Measurements from ENCODE around the gene IGDCC3. TPM values are rescaled to one million over a fixed set of nuclear protein-coding genes. Genes with fewer than 3 reads are reported as not detected.
"Not testable (repeated sequence)": the region's sequence is repeated elsewhere in the genome, so short reads cannot be mapped to it uniquely, and the experiment has no call there.

Gene IGDCC3
- total RNA-seq, 2 experiments from 2014 or later, result not detected

DNA sequence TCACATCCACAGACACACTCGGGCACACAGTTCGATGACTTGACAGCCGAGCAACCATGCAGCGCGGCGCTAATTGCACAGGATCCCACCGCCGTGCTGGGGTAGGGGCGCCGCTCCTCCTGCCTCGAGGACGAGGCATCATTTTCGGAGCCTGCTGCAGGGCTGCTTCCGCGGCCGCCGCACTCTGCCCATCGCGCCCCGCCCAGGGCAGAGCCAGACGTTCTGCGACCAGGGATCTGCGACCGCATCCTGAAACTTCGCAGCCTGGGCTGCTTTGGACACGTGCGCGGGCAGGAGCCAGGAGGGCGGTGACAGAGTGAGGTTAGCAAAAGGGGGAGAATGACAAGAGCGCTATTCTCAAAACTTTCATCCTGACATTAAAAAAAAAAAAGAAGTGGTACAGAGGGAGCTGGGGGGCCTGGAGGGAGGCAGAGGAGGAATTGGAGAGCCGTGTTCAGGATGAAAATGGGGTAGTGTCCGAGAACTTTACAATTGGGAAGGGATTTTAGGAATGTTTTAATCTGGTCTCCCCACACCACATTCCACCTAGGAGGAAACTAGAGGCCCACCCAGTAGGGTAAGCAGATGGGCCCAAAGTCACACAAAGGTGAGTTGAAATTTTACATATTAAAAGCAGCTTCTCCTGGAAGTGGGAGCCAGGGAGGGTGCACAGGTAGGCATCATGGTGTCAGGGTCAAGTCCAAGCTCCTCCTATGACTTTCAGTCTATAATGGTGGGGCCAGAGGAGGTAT lies 15.9 kb downstream of the IGDCC3 start:
- ChIA-PET CTCF (interaction anchor here (2.4 kb wide), 1 partner anchor 23 kb away, joined by 6 read pairs; no protein-coding TSS in a partner anchor), POLR2A (interaction anchor here (0.7 kb wide), 1 partner anchor 29 kb away, joined by 7 read pairs; no protein-coding TSS in a partner anchor)

DNA sequence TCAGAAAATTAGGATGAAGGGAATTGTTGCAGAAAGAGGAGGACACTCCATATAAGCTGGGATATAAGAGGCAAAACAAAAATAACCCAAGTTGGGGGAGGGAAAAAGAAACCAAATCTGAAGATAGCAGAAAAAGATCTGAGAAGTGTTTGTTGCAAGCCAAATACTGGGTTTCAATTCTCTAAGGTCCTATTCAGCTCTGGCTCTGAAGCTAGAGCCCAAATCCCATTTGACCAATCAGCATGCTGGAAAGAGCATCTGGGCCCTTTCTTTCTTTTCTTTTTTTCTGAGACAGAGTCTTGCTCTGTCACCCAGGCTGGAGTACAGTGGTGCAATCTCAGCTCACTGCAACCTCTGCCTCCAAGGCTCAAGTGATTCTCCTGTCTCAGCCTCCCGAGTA lies 17.3 kb downstream of the IGDCC3 start:
- ChIA-PET POLR2A (no interaction called here), CTCF (no interaction called here)

DNA sequence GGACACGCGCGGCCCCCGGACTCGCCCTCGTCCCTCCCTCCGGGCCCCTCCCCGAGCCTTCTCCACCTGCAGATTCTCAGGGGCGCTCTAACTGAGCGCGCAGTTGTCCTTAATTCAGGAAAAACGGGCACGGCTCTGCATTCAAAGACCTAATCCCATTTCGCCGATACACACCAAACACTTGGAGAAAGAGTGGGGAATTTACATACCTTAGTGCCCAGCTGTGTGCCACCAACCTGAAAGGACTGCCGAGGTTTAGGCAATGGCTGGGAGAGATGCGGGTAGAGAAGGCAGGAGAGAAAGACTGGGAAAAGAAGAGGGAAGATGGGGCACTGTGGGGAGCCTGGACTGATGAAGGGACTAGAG lies 21.8 kb downstream of the IGDCC3 start:
- CTCF ChIA-PET, result no interaction called here
- POLR2A ChIA-PET, result no interaction called here

DNA sequence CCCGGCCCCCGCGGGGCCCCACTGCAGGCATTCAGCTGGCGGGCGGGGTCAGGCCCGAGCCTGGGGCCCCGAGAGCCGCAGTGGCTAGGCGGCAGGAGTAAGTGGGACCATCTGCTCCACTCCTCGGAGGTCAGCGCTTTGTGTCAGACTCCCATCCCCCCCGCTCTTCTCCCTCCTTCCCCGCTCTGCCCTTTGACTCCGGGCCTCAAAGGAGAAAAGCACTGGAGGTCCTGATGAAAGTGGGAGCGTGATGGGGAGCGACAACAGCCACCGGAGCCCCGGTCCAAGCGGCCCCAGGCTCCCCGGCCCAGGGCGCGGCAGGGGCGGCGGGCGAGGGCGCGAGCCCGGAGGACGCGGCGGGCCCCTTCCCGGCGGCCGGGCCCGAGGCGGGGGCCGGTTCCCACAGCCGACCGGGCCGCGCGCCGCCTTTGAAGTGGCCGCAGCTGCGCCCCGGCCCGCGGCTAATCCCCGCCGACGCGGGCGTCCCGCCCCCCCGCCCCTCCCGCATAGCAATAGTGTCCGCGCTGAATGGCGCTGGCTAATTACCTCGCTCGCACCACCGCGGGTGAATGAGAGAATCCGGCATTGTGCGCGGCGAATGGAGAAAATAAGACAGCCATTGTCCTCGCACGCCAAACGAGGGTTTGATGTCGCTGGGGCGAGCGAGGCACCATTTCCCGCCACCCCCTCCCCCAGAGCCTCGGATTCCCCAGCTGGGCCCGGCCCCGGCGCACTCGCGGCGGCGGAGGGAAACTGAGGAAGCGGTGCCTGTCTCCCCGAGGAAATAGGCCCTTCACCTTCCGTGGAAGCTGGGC lies 22.4 kb downstream of the IGDCC3 start:
- POLR2A ChIA-PET, result no interaction called here
- CTCF ChIA-PET, result no interaction called here

DNA sequence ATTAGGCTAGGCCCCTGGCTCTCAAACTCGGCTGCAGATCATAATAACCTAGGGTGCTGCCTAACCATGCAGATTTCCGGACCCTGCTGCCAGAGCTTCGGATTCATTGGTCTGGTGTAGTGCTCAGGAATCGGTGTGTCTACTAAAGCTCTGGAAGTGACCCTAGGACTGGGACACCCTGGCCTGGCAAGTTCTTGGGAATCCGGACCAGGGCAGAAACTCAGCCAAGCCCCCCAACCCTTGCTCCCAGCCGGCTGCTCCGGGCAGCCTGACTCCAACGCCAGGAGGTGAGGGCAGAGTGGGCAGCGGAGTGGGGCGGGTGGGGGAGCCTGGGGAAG lies 23.0 kb downstream of the IGDCC3 start:
- ChIA-PET CTCF (no interaction called here), POLR2A (interaction anchor here (0.6 kb wide), 1 partner anchor 41 kb away, joined by 9 read pairs; no protein-coding TSS in a partner anchor)

DNA sequence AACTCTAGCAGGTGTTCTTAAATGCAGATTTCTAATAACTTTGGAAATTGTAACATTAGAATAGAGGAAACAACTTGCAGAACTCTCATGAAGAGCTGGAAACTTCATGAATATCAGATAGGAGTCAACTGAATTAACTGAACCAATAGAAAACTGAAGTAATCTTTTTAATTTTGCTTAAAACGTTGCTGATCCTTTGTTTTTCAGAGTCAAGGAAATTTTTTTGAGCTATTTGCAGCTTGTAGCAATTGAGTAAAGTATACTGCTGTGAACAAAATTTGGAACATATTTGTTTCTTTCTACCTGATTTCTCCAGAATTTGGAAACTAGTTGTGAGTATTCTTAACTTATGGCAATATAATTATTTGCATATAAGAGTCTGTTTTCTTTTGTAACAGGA lies 25.8 kb downstream of the IGDCC3 start:
- CTCF ChIA-PET, result interaction anchor here (0.6 kb wide), 1 partner anchor 39 kb away, joined by 4 read pairs; no protein-coding TSS in a partner anchor

DNA sequence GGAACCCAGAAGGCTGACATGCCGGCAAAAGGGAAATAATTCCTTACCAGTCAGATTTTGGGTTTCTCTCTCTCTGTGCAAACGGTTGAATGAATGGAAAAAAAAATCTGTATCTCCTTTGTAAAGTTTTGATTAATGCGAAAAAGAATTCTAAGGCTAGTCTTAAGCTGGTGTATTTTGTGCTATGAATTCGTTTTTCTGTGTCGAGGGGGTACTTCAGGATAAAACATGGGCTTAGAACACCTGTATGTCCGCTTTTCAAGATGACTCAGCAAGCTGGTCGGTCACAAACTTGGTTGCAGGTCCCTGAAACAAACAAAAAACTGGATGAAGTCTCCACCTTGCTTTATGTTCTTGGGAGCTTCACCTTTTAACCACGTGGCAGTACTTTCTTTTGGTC lies 28.5 kb downstream of the IGDCC3 start:
- POLR2A ChIA-PET, result no interaction called here
- CTCF ChIA-PET, result interaction anchor here (1.7 kb wide), 1 partner anchor 36 kb away, joined by 3 read pairs; no protein-coding TSS in a partner anchor

More for the DNA sequence above, 25.8 kb downstream of the IGDCC3 start:
- POLR2A ChIA-PET, result not testable (repeated sequence)

DNA sequence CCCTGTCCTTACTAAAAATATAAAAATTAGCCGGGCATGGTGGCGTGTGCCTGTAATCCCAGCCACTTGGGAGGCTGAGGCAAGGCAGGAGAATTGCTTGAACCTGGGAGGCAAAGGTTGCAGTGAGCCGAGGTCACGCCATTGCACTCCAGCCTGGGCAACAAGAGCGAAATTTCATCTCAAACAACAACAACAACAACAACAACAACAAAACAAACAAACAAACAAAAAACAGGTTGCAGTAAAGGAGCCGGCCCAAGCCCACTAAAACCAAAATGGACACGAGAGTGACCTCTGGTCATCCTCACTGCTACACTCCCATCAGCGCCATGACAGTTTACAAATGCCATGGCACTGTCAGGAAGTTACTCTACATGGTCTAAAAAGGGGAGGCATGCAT lies 30.0 kb downstream of the IGDCC3 start:
- CTCF ChIA-PET, POLR2A ChIA-PET: not testable (repeated sequence)

DNA sequence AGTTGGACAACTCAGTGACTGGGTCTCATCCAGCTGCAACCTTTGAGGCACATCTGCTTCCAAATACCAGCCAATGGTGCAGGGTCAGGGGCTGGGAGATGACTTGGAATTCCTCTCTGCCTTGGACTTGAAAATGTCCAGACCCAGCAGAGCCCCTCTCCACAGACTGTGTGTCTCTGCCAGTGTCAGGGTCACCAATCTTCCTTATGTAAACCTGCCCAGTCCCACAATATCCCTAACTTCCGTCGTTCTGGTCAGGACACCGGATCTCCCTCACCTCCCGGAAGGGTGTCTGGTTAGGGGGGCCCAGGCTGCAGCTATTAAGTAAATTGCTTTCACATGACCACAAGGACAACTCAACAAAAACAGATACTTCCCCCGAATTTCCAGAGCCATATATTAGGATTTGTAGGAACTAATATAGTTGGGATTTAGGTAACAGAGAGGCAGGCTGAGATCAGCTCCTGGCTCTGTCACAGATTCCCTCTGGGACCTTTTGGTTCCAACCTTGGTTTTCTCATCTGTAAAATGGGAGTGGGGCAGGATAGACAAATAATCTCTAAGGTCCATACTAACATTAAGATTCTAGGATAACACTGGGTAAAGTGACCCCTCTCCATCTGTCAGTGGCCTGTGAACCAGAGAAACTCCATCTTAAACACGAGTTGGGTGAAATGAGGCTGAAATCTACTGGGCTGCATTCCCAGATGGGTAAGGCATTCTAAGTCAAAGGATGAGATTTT lies 30.8 kb downstream of the IGDCC3 start:
- POLR2A ChIA-PET, result no interaction called here
- CTCF ChIA-PET, result no interaction called here

DNA sequence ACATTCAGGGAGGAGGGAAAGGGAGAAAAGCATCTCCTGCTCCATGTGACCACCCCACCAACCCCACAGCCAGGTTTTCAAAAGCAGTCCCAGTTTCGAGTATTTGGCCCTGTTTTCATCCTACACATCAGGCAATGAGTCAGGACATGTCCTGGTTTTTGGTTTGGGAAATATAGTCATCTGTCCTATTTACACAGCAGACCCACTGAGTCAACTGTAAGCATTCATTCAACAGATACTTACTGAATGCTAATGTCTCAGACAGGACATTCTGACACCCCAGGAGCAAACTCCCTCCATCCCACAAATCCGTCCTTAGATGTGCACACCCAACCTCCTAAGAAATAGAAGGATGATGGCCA lies 32.9 kb downstream of the IGDCC3 start:
- CTCF ChIA-PET, result no interaction called here

DNA sequence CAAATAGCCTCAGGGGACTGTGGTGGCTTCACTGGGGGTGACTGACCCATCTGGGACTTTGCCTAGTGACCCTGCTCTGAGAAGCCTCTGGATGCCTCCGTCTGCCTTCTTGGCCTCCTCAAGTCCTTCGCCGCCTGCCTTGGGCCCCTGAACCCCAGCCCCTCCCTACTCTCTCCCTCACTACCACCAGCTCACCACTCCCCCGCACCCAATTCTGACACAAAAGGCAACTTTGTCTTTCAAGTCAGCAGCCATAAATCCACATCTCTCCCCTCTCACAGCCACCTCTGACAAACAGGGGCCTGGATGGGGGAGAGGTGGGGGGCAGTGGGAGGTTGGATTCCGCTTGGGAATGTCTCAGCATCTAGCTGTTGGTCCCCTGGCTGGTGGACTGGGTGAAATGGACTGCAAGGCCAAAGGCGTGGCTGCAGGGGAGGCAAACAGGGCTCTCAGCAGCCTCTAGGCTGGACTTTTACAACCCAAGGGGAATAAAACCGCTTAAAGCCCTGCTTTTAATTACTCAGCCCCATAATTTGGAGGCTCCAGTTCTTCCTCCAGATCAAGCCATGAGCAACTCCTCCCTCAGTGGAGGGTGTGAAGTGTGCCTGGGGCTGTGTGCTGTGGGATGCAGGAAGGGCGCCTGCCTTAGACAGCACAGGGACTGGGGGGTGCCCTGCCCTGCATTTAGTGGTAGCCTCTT lies 33.4 kb downstream of the IGDCC3 start:
- CTCF ChIA-PET, result no interaction called here

More for the DNA sequence above, 32.9 kb downstream of the IGDCC3 start:
- POLR2A ChIA-PET, result no interaction called here

DNA sequence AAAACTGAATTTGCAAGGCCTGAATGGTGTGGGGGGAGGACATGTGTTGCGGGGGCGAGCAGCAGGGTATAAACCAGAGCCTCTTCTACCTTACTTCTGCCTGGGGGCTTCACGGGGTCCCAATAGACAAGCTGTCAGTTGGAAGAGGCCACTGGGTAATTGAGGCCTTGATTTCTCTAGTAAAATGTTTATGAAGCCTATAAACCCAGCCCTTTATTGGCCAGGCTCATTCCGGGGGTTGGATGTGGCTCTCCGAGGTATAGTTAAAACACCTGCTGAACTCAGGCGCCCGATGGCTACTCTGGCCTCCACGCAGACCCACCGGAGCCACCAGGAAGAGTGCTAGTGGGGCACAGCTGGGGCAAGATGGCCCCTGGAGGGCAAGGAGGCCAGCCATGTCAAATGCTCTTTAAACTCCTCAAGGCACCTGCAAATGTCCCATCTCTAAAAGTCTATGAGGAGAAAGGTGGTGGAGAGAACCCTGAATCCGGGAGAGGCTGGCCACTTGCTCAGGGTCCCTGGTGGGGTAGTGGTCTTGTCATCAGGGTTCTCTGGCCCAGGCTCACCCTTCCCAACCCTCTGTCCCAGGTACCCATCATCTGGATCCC lies 34.3 kb downstream of the IGDCC3 start:
- CTCF ChIA-PET, result no interaction called here

More for the DNA sequence above, 33.4 kb downstream of the IGDCC3 start:
- POLR2A ChIA-PET, result no interaction called here

DNA sequence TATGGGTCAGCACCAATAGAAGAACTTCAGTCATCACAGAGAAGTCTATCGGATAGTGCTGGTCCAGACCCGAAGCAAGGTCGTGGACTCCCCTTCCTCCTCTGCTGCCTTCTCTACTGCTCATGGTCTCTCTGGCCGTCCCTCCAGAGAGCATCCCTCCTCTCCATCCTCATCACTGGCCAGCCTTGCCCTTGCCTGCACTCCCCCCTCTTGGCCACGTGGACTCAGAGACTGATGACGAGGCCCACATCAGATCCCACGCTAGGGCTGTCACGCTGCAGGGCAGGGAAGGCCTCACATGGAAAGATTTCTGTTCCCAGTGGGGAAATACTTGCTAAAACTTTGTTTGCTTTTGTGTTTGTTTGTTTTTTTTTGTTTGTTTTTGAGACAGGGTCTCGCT lies 35.3 kb downstream of the IGDCC3 start:
- CTCF ChIA-PET, result no interaction called here
- POLR2A ChIA-PET, result no interaction called here

More for the DNA sequence above, 34.3 kb downstream of the IGDCC3 start:
- POLR2A ChIA-PET, result no interaction called here

DNA sequence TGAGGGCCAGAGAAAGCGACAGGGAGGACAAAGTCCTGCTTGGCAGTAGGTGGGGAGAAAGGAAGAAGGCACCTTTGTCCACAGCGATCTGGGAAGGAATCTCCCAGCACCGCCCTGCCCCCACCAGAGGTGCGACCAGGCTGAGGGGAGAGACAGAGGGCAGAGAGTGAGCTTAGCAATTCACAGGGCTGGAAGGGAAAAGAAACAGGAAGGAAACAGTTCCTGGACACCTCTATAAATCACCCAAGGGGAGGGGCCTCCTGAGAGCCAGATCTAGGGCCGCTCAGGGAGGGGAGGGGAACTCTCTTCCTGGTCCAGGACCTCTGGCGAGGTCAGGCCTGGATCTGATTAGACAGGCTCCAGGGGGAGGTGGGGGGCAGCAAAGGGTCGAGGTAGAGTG lies 37.9 kb downstream of the IGDCC3 start:
- ChIA-PET POLR2A (no interaction called here), CTCF (no interaction called here)

DNA sequence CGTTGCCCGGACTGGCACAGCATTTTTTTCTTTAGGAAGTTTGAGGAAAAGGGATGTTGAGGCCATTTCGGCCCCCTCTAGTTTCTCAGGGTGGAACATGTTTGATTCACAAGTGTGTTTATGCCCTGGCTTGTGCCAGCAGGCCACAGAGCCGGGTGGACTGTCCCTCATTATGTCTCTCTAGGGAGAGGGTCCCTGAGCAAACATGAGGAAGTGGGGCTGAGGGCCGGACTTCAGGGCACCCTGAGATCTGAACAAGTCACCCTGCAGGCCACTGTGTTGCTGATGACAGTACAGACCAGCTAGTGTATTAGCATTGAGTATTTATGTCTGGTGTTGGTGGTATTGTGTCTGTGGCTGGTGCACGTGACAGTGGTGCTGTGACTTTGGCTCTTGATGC lies 38.4 kb downstream of the IGDCC3 start:
- ChIA-PET CTCF (no interaction called here), POLR2A (no interaction called here)

DNA sequence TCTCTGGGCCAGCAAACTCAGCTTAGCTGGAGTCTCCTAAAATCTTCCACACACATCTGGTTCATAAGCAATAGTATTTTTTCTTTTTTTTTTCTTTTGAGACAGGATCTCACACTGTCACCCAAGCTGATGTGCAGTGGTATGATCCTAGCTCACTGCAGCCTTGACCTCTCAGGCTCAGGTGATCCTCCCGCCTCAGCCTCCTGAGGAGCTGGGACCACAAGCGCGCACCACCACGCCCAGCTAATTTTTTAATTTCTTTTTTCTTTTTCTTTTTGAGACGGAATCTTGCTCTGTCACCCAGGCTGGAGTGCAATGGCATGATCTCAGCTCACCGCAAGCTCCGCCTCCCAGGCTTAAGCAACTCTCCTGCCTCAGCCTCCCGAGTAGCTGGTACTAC lies 39.0 kb downstream of the IGDCC3 start:
- CTCF ChIA-PET, result interaction anchor here (1.2 kb wide), 1 partner anchor 47 kb away, joined by 3 read pairs; no protein-coding TSS in a partner anchor
- POLR2A ChIA-PET, result no interaction called here

DNA sequence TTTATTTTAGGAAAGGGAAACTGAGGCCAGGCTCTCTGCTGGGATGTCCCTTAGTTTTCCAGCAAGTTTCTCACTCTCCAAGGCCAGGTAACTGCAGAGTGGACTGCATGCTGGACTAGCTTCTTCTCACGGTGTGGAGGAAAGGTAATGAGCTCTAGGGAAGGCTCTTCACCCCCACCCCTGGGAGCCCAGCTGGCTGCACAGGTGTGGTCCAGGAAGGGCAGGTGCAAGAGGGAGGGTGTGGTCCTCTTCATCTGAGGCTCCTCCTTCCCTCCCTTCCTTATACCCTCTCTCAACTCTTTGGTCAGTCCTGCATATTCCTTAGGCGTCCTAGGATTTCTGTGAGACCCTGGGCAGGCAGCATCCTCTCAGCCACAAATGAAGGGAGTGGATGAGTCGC lies 39.4 kb downstream of the IGDCC3 start:
- CTCF ChIA-PET, result interaction anchor here (1.2 kb wide), 1 partner anchor 47 kb away, joined by 3 read pairs; no protein-coding TSS in a partner anchor
- POLR2A ChIA-PET, result no interaction called here

DNA sequence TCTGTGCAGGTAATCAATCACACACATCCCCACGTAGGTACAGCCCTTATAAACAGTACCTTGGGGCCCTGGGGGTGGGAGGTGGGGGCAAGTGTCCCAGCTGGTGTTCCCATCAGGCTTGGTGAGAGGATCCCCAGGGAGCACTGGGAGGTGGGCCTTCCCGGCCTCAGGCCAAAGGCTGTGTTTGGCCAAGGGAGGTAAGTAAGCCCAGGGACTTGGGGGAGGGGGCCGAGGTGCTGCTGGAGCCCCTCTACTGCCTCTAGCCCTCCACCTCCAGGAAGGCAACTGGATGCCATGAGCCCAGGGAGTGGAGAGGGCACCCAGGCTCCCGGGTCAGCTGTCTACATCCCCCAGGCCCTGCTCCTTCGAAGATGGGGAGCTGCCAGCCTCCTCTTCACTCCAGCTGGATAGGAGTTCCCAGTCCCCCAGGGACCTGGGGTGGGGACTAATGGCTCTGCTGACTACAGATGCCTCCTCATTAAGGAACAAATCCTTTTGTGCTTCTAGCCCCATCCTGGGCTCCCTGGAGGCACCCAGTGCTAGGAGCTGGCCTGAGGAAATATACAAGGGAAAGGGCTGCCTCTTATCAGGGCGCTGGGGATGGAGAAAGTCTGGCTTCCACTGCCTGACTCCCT lies 40.2 kb downstream of the IGDCC3 start:
- ChIA-PET POLR2A (no interaction called here), CTCF (interaction anchor here (1.2 kb wide), 1 partner anchor 48 kb away, joined by 3 read pairs; no protein-coding TSS in a partner anchor)

Data from activated CD8-positive, alpha-beta memory T cell treated with anti-CD3 and anti-CD28 coated beads for 36 hours (primary cell).